PC-9 (cell line): Measurements from ENCODE around the gene EIF2S1.

ENCODE experiments used
- EZH2 ChIP-seq: fragments of 200-600 bp; sonication (generic); IDR thresholded peaks from 2 replicates; pipeline ENCODE4 v1.8.0; 2017; ENCODE audit warnings: antibody characterized with exemption, low read depth
- TF ChIP-seq, protein P1 (sequence below): fragments of 200-600 bp; sonication (generic); conservative IDR thresholded peaks from 2 replicates; pipeline ENCODE4 v1.6.1; 2017; ENCODE audit warnings: mixed run types, antibody characterized with exemption, mild to moderate bottlenecking, moderate library complexity

DNA sequence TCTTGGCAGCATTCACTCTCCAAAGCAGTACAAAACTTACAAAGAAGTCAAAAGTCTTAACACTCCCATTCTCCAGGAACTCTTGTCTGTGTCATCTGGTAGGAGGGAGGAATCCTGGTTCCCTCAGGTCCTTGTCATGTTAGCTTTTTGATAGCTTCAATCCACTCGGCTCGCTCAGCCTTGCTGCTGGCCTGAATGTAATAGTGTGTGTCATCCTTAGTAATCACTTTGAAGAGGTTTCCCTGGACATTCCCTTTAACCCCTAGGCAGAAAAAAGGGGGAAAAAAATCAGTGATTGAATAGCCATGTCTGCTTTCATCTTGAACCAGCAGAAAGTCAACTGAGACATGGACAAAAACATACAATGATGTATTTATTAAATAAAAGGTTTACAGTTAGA is 27.1 kb downstream of the EIF2S1 start:
- TF ChIP-seq, protein P1, sequence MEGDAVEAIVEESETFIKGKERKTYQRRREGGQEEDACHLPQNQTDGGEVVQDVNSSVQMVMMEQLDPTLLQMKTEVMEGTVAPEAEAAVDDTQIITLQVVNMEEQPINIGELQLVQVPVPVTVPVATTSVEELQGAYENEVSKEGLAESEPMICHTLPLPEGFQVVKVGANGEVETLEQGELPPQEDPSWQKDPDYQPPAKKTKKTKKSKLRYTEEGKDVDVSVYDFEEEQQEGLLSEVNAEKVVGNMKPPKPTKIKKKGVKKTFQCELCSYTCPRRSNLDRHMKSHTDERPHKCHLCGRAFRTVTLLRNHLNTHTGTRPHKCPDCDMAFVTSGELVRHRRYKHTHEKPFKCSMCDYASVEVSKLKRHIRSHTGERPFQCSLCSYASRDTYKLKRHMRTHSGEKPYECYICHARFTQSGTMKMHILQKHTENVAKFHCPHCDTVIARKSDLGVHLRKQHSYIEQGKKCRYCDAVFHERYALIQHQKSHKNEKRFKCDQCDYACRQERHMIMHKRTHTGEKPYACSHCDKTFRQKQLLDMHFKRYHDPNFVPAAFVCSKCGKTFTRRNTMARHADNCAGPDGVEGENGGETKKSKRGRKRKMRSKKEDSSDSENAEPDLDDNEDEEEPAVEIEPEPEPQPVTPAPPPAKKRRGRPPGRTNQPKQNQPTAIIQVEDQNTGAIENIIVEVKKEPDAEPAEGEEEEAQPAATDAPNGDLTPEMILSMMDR, result no peak
- no peak for TF ChIP-seq EZH2
